ENCODE measurements around the gene FANCE.

FANCE gene

DNA sequence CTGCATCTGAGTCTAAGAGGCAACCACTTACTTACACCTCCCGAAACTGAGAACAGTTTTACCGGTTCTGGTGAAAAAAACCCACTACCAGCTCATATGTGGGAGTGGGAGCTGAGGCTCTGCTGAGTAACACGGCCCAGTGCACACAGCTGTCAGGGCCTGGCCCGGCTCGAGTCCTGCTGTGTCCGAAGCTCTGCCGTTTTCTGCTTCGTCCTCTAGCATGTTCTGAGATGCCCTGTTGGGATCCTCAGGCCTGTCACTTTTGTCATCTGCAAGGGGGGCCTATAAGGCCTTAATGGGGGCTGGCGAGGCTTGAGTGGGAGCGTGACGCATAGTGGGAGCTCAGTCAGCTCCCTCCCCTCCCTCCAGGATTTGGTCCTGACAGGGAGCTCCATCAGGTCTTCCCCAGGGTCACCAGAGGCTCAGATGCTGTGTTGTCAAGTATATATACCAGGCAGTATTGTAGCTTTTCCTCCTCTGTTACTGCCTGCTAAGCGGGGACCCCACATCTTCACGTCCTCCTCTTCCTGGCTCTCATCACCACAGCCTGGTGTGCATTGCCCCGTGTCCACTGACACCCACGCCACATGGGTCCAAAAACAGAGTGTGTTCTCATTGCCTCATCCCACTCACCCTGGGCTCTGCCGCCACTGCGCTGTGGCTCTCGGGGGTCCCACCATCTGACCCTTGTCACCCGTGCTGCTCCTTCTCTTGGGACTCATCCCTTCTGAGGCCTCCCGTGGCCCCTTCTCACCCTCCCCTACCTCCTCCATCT is 45.2 kb upstream of the FANCE start:
- H3F3A ChIP-seq (ENCODE audit: insufficient read depth) = no peaks in the 10 kb centered on the region
- H3K4me2 ChIP-seq (ENCODE audit: low read depth, low read length, poor library complexity, severe bottlenecking) = no peak overlapping the region
- H3K27ac ChIP-seq (ENCODE audit: low read depth, low read length) = no peak overlapping the region
- no peak for TF ChIP-seq EZH2phosphoT487 (conservative IDR thresholded peaks at IDR 0.05; ENCODE audit: low read length)
- TF ChIP-seq, protein P1, sequence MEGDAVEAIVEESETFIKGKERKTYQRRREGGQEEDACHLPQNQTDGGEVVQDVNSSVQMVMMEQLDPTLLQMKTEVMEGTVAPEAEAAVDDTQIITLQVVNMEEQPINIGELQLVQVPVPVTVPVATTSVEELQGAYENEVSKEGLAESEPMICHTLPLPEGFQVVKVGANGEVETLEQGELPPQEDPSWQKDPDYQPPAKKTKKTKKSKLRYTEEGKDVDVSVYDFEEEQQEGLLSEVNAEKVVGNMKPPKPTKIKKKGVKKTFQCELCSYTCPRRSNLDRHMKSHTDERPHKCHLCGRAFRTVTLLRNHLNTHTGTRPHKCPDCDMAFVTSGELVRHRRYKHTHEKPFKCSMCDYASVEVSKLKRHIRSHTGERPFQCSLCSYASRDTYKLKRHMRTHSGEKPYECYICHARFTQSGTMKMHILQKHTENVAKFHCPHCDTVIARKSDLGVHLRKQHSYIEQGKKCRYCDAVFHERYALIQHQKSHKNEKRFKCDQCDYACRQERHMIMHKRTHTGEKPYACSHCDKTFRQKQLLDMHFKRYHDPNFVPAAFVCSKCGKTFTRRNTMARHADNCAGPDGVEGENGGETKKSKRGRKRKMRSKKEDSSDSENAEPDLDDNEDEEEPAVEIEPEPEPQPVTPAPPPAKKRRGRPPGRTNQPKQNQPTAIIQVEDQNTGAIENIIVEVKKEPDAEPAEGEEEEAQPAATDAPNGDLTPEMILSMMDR (IDR thresholded peaks at IDR 0.05; ENCODE audit: insufficient read depth, low read length, poor library complexity, severe bottlenecking) = no peak
- no peak overlapping the region for H3K9ac ChIP-seq (ENCODE audit: low read length)
- H3K9me2 ChIP-seq (replicated peaks; ENCODE audit: insufficient read depth, low read length) = no peaks in the 10 kb centered on the region
- no peaks in the 10 kb centered on the region for H3K27me3 ChIP-seq (ENCODE audit: low read length)
- H3K79me2 ChIP-seq (ENCODE audit: insufficient read depth, low read length) = no peaks in the 10 kb centered on the region
- no peak overlapping the region for H2AFZ ChIP-seq (ENCODE audit: low read depth, low read length, severe bottlenecking)
- no peak overlapping the region for H3K4me3 ChIP-seq (ENCODE audit: insufficient read depth, low read length, poor library complexity, severe bottlenecking)
- H4K20me1 ChIP-seq (ENCODE audit: low read depth, low read length) = no peaks in the 10 kb centered on the region
- no peaks in the 10 kb centered on the region for H3K9me3 ChIP-seq (ENCODE audit: insufficient read depth, low read length)
- H3K36me3 ChIP-seq (ENCODE audit: low read length) = no peaks in the 10 kb centered on the region

DNA sequence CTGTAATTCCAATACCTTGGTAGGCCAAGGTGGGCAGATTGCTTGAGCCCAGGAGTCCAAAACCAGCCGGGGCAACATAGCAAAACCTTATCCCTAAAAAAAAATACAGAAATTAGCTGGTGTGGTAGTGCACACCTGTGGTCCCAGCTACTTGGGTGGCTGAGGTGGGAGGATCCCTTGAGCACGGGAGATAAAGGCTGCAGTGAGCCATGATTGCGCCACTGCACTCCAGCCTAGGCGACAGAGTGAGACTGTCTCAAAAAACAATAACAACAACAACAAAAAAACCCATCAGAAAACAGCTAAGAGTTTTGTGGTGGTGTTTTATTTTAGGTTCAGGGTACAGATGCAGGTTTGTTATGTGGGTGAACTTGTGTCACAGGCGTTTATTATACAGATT is 42.9 kb upstream of the FANCE start:
- Histone ChIP-seq H3K9me2 (replicated peaks; ENCODE audit: insufficient read depth, low read length) (no peaks in the 10 kb centered on the region), H3K79me2 (ENCODE audit: insufficient read depth, low read length) (no peaks in the 10 kb centered on the region), H3F3A (ENCODE audit: insufficient read depth) (no peaks in the 10 kb centered on the region), H3K4me2 (ENCODE audit: low read depth, low read length, poor library complexity, severe bottlenecking) (no peak overlapping the region), H3K36me3 (ENCODE audit: low read length) (no peaks in the 10 kb centered on the region), H4K20me1 (ENCODE audit: low read depth, low read length) (no peaks in the 10 kb centered on the region), H3K27me3 (ENCODE audit: low read length) (no peaks in the 10 kb centered on the region), H3K9me3 (ENCODE audit: insufficient read depth, low read length) (no peaks in the 10 kb centered on the region), H3K4me3 (ENCODE audit: insufficient read depth, low read length, poor library complexity, severe bottlenecking) (no peak overlapping the region), H2AFZ (ENCODE audit: low read depth, low read length, severe bottlenecking) (no peak overlapping the region), H3K9ac (ENCODE audit: low read length) (no peak overlapping the region), H3K27ac (ENCODE audit: low read depth, low read length) (no peak overlapping the region)
- TF ChIP-seq, protein P1 (IDR thresholded peaks at IDR 0.05; ENCODE audit: insufficient read depth, low read length, poor library complexity, severe bottlenecking) = no peak
- TF ChIP-seq EZH2phosphoT487 (conservative IDR thresholded peaks at IDR 0.05; ENCODE audit: low read length) = no peak

DNA sequence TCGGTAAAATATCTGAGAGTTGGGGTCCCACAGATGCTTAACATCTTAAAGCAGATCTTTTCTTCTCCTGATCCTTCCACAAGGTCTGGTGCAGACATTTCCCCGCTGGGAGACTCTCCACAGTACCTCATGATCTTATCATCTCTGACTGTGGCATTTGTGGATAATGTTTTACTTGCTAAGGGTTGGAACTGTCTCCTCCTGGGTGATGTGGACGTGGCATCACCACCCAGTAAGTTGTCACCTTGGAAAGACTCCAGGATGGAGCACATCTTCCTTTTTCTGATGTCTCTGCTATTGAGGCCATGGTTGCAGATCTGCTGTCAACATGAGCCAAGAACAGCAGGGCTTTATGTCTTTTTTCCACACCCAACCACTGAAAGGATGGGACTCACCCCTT is 42.0 kb upstream of the FANCE start:
- Histone ChIP-seq H3F3A (ENCODE audit: insufficient read depth) (no peaks in the 10 kb centered on the region), H3K27me3 (ENCODE audit: low read length) (no peaks in the 10 kb centered on the region), H3K4me2 (ENCODE audit: low read depth, low read length, poor library complexity, severe bottlenecking) (no peak overlapping the region), H3K9me2 (replicated peaks; ENCODE audit: insufficient read depth, low read length) (no peaks in the 10 kb centered on the region), H2AFZ (ENCODE audit: low read depth, low read length, severe bottlenecking) (no peak overlapping the region), H3K27ac (ENCODE audit: low read depth, low read length) (no peak overlapping the region), H3K36me3 (ENCODE audit: low read length) (no peaks in the 10 kb centered on the region), H3K4me3 (ENCODE audit: insufficient read depth, low read length, poor library complexity, severe bottlenecking) (no peak overlapping the region), H3K79me2 (ENCODE audit: insufficient read depth, low read length) (no peaks in the 10 kb centered on the region), H3K9me3 (ENCODE audit: insufficient read depth, low read length) (no peaks in the 10 kb centered on the region), H3K9ac (ENCODE audit: low read length) (no peak overlapping the region), H4K20me1 (ENCODE audit: low read depth, low read length) (no peaks in the 10 kb centered on the region)
- TF ChIP-seq EZH2phosphoT487 (conservative IDR thresholded peaks at IDR 0.05; ENCODE audit: low read length) = no peak
- TF ChIP-seq, protein P1 (IDR thresholded peaks at IDR 0.05; ENCODE audit: insufficient read depth, low read length, poor library complexity, severe bottlenecking) = no peak

Measured in SU-DHL-6 (cell line).